PC-9 (cell line): ENCODE measurements around the gene ZIC5.

Experiments used
- CTCF ChIP-seq: fragments of 200-600 bp; sonication (generic); conservative IDR thresholded peaks from 2 replicates; pipeline ENCODE4 v1.6.1; 2017; ENCODE audit warnings: mixed run types, antibody characterized with exemption, mild to moderate bottlenecking, moderate library complexity
- EZH2 ChIP-seq: fragments of 200-600 bp; sonication (generic); IDR thresholded peaks from 2 replicates; pipeline ENCODE4 v1.8.0; 2017; ENCODE audit warnings: antibody characterized with exemption, low read depth

- TF ChIP-seq CTCF (no peak), EZH2 (no peak)
Observed at GRCh38 chr13:99955747-99956472, 15.7 kb downstream of the ZIC5 start.
